ENCODE measurements around the gene ARMC12. TPM values are rescaled to one million over a fixed set of nuclear protein-coding genes. Genes with fewer than 3 reads are reported as not detected.

Gene ARMC12
- total and polyA plus RNA-seq, 8 donors: 0.45 to 1.7 (median 0.84) TPM

DNA sequence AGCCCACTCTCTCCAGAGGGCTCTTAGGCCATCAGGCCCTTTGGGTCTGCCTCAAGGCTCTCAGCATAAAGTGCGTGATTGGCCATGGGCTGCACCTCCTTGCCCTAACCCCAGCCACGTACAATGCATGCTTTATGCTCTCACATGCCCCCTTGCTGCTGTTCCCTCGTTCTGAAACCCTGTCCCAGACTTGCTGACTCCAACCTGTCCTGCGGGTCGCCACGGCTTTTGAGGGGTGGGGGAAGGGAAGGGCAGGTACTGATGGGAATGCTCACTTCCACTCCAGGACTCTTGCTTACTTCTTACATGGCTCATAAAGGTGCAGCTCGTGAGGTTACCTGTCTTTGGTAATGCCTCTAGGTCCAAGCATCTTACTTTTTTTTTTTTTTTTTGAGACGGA, 6.0 kb downstream of the ARMC12 start:
- no peaks in the 10 kb centered on the region for H3K27me3 ChIP-seq
- H3K4me3 ChIP-seq: no peak overlapping the region
- intact Hi-C loops (cut with DNase I): no loop called here
- no peaks in the 10 kb centered on the region for H3K36me3 ChIP-seq
- H3K9me3 ChIP-seq: peaks cover 0 to 3% of the 10 kb centered on the region in 2 donors
- peaks cover 0 to 2% of the 10 kb centered on the region in 2 donors for H3K4me1 ChIP-seq
- H3K27ac ChIP-seq: no peak overlapping the region
- ATAC-seq: no peak
- TF ChIP-seq, protein P1, sequence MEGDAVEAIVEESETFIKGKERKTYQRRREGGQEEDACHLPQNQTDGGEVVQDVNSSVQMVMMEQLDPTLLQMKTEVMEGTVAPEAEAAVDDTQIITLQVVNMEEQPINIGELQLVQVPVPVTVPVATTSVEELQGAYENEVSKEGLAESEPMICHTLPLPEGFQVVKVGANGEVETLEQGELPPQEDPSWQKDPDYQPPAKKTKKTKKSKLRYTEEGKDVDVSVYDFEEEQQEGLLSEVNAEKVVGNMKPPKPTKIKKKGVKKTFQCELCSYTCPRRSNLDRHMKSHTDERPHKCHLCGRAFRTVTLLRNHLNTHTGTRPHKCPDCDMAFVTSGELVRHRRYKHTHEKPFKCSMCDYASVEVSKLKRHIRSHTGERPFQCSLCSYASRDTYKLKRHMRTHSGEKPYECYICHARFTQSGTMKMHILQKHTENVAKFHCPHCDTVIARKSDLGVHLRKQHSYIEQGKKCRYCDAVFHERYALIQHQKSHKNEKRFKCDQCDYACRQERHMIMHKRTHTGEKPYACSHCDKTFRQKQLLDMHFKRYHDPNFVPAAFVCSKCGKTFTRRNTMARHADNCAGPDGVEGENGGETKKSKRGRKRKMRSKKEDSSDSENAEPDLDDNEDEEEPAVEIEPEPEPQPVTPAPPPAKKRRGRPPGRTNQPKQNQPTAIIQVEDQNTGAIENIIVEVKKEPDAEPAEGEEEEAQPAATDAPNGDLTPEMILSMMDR (IDR thresholded peaks at IDR 0.05): no peak
- no peak for DNase-seq

DNA sequence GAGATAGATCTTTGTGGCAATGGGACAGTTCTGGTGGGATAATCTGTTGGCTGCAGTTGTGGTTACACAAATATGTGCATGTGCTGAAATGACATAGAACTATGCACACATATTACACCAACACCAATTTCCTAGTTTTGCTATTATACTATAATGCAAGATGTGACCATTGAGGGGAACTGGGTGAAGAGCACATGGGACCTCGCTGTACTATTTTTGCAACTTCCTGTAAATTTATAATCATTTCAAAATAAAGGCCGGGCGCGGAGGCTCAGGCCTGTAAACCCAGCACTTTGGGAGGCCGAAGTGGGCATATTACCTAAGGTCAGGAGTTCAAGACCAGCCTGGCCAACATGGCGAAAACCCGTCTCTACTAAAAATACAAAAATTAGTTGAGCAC, 8.7 kb downstream of the ARMC12 start:
- TF ChIP-seq, protein P1 (IDR thresholded peaks at IDR 0.05): no peak
- intact Hi-C loops (cut with DNase I): no loop called here
- H3K4me1 ChIP-seq: no peaks in the 10 kb centered on the region
- no peak overlapping the region for H3K27ac ChIP-seq
- DNase-seq (no peak), ATAC-seq (no peak)
- no peaks in the 10 kb centered on the region for H3K36me3 ChIP-seq
- no peaks in the 10 kb centered on the region for H3K27me3 ChIP-seq
- H3K4me3 ChIP-seq: no peak overlapping the region
- peaks cover 0 to 8% of the 10 kb centered on the region in 2 donors for H3K9me3 ChIP-seq

DNA sequence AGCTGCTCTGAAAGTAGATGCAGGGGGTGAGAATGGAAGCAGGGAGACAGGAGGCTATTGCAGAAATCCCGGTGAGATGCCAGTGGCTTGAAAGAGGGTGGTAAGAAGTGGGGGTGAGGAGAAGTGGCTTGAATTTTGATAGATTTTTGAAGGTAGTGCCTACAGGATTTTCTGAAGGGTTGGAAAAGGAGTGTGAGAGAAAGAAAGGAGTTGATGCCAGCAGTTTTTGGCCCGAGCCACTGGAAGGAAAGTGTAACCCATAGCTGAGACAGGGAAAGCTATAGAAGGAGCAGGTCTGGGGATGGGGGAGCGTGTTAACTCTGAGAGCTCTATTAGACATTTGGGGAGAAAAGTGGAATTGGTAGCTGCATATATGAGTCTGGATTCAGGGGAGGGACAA, 9.7 kb downstream of the ARMC12 start:
- intact Hi-C loops (cut with DNase I): no loop called here
- Histone ChIP-seq H3K27me3 (no peaks in the 10 kb centered on the region), H3K4me1 (no peaks in the 10 kb centered on the region), H3K36me3 (no peaks in the 10 kb centered on the region), H3K4me3 (no peak overlapping the region), H3K9me3 (peaks cover 0 to 8% of the 10 kb centered on the region in 2 donors), H3K27ac (no peak overlapping the region)
- DNase-seq (no peak), ATAC-seq (no peak)
- TF ChIP-seq, protein P1 (IDR thresholded peaks at IDR 0.05): no peak

DNA sequence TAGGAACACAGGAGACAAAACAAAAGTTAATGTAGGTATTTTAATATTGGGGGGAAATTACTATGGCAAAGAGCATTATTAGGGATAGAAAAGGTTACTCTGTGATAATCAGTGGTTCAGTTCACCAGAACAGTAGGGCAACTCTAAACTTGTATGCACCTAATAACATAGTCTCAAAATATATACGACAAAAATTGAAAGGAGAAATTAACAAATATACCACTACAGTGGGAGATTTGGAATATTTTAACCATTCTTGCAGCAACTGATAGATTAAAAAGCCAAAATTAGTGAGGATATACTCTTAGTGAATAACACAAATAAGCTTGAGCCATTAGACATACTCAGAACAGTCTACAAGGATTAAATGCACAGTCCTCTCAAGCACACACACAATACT, 11.0 kb downstream of the ARMC12 start:
- intact Hi-C loops (cut with DNase I): no loop called here
- Histone ChIP-seq H3K9me3 (peaks cover 0 to 8% of the 10 kb centered on the region in 2 donors), H3K4me1 (no peaks in the 10 kb centered on the region)

DNA sequence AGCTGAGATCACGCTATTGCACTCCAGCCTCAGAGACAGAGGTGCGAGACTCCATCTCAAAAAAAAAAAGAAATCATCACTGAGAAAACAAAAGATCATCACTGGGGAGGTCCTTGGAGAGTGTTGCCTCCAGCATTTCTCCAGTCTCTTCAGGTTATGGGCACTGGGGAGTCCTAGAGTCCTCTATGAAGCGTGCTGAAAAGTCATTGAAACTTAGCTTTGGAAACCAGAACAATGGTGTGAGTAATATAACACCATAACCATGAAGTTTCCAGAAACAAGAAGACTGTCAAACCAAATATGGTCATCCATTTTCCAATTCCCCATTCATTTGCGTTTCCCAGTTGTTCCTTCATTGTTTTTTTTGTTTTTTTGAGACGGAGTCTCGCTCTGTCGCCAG, 13.7 kb downstream of the ARMC12 start:
- Histone ChIP-seq H3K27ac (no peak overlapping the region), H3K4me1 (no peaks in the 10 kb centered on the region), H3K36me3 (no peaks in the 10 kb centered on the region), H3K9me3 (peaks cover 0 to 8% of the 10 kb centered on the region in 2 donors), H3K4me3 (no peak overlapping the region), H3K27me3 (no peaks in the 10 kb centered on the region)
- no peak for DNase-seq
- TF ChIP-seq, protein P1 (IDR thresholded peaks at IDR 0.05): no peak
- ATAC-seq: no peak
- intact Hi-C loops (cut with DNase I): no loop called here

More for the DNA sequence above, 11.0 kb downstream of the ARMC12 start:
- Histone ChIP-seq H3K27ac (no peak overlapping the region), H3K4me3 (no peak overlapping the region), H3K36me3 (no peaks in the 10 kb centered on the region), H3K27me3 (no peaks in the 10 kb centered on the region)
- no peak for ATAC-seq
- TF ChIP-seq, protein P1 (IDR thresholded peaks at IDR 0.05): no peak
- DNase-seq: no peak

All from left lung (tissue), 10 donors.